ENCODE measurements around the gene RAMACL. TPM values are rescaled to one million over a fixed set of nuclear protein-coding genes. Genes with fewer than 3 reads are reported as not detected.

RAMACL gene
- total and polyA plus RNA-seq, 11 donors, result 0.27 to 2.0 (median 0.69) TPM

GRCh38 chr6:166614171-166614583 lies 27.7 kb upstream of the RAMACL start:
- intact Hi-C loops (cut with DNase I), result loop anchor here in 2 of 10 donors (5.0 kb wide), 2 partner anchors 37 to 57 kb away; no protein-coding TSS in a partner anchor
- Histone ChIP-seq H3K9me3 (no peaks in the 10 kb centered on the region), H3K36me3 (peaks cover 0 to 13% (median 4%) of the 10 kb centered on the region in 9 donors), H3K27ac (peak overlapping the region; percentile 19 to 82 (median 66)), H3K4me3 (no peak overlapping the region), H3K27me3 (no peaks in the 10 kb centered on the region), H3K4me1 (peaks cover 10 to 57% (median 32%) of the 10 kb centered on the region in 12 donors)
- no peak for DNase-seq
- TF ChIP-seq POLR2A (IDR thresholded peaks at IDR 0.05) (no peak), CTCF (IDR thresholded peaks at IDR 0.05) (no peak)
- 77 to 97% (median 88%) methylated on average over 12 of the region's 12 CpGs for WGBS, 4 donors
- ATAC-seq, result no peak

- intact Hi-C loops (cut with DNase I), result loop anchor here in 2 of 10 donors (5.0 kb wide), 2 partner anchors 36 to 56 kb away; no protein-coding TSS in a partner anchor
- ATAC-seq (no peak), DNase-seq (no peak)
- WGBS, 4 donors, result 78 to 87% (median 83%) methylated on average over 7 of the region's 7 CpGs
- peaks cover 10 to 52% (median 32%) of the 10 kb centered on the region in 12 donors for H3K4me1 ChIP-seq
- no peaks in the 10 kb centered on the region for H3K9me3 ChIP-seq
- H3K4me3 ChIP-seq, result no peak overlapping the region
- peak overlapping the region in 10 of 12 donors; percentile 5 to 82 (median 56) for H3K27ac ChIP-seq
- no peaks in the 10 kb centered on the region for H3K27me3 ChIP-seq
- TF ChIP-seq CTCF (IDR thresholded peaks at IDR 0.05) (no peak), POLR2A (IDR thresholded peaks at IDR 0.05) (no peak)
- H3K36me3 ChIP-seq, result peaks cover 0 to 7% (median 0%) of the 10 kb centered on the region in 9 donors
Measured at GRCh38 chr6:166613027-166613426, 26.5 kb upstream of the RAMACL start.

GRCh38 chr6:166612471-166612881 lies 26.0 kb upstream of the RAMACL start:
- peak overlapping the region in 10 of 12 donors; percentile 5 to 82 (median 56) for H3K27ac ChIP-seq
- H3K9me3 ChIP-seq, result no peaks in the 10 kb centered on the region
- WGBS, 4 donors, result 56 to 67% (median 61%) methylated on average over 11 of the region's 11 CpGs
- TF ChIP-seq POLR2A (IDR thresholded peaks at IDR 0.05), result no peak
- TF ChIP-seq CTCF (IDR thresholded peaks at IDR 0.05), result no peak
- DNase-seq (no peak), ATAC-seq (peak; percentile 29 to 73 (median 50))
- no peak overlapping the region for H3K4me3 ChIP-seq
- H3K27me3 ChIP-seq, result no peaks in the 10 kb centered on the region
- intact Hi-C loops (cut with DNase I), result loop anchor here in 2 of 10 donors (1.0 to 5.0 kb wide), 3 partner anchors 35 to 55 kb away; no protein-coding TSS in a partner anchor
- H3K36me3 ChIP-seq, result peaks cover 0 to 1% (median 0%) of the 10 kb centered on the region in 9 donors
- peaks cover 10 to 53% (median 32%) of the 10 kb centered on the region in 12 donors for H3K4me1 ChIP-seq

- no peaks in the 10 kb centered on the region for H3K36me3 ChIP-seq
- peak overlapping the region in 1 of 12 donors; percentile 82 for H3K27ac ChIP-seq
- peaks cover 10 to 50% (median 31%) of the 10 kb centered on the region in 12 donors for H3K4me1 ChIP-seq
- intact Hi-C loops (cut with DNase I), result loop anchor here in 2 of 10 donors (1.0 to 5.0 kb wide), 3 partner anchors 34 to 54 kb away; no protein-coding TSS in a partner anchor
- no peaks in the 10 kb centered on the region for H3K9me3 ChIP-seq
- TF ChIP-seq CTCF (IDR thresholded peaks at IDR 0.05) (no peak), POLR2A (IDR thresholded peaks at IDR 0.05) (no peak)
- H3K27me3 ChIP-seq, result no peaks in the 10 kb centered on the region
- no peak for ATAC-seq
- no peak for DNase-seq
- no peak overlapping the region for H3K4me3 ChIP-seq
- 88 to 95% (median 93%) methylated on average over 4 of the region's 4 CpGs for WGBS, 4 donors
Measured at GRCh38 chr6:166611631-166612030, 25.2 kb upstream of the RAMACL start.
